ENCODE measurements around the gene MYLK.

GRCh38 chr3:123685780-123686179, 198.4 kb downstream of the MYLK start:
- TF ChIP-seq, protein P1, sequence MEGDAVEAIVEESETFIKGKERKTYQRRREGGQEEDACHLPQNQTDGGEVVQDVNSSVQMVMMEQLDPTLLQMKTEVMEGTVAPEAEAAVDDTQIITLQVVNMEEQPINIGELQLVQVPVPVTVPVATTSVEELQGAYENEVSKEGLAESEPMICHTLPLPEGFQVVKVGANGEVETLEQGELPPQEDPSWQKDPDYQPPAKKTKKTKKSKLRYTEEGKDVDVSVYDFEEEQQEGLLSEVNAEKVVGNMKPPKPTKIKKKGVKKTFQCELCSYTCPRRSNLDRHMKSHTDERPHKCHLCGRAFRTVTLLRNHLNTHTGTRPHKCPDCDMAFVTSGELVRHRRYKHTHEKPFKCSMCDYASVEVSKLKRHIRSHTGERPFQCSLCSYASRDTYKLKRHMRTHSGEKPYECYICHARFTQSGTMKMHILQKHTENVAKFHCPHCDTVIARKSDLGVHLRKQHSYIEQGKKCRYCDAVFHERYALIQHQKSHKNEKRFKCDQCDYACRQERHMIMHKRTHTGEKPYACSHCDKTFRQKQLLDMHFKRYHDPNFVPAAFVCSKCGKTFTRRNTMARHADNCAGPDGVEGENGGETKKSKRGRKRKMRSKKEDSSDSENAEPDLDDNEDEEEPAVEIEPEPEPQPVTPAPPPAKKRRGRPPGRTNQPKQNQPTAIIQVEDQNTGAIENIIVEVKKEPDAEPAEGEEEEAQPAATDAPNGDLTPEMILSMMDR (IDR thresholded peaks at IDR 0.05; ENCODE audit: low read depth, low read length, missing input control): no peak
- TF ChIP-seq ATF3 (IDR thresholded peaks at IDR 0.05): no peak

Data from liver (tissue), 3 donors.